ENCODE measurements around the gene MSH3. TPM values are rescaled to one million over a fixed set of nuclear protein-coding genes. Genes with fewer than 3 reads are reported as not detected.

MSH3 gene
- total and polyA plus RNA-seq, 2 of the 8 experiments (the other 6 are each of a cell fraction or from before 2014, with no cell fraction given), result 3.6 to 22.6 TPM

DNA sequence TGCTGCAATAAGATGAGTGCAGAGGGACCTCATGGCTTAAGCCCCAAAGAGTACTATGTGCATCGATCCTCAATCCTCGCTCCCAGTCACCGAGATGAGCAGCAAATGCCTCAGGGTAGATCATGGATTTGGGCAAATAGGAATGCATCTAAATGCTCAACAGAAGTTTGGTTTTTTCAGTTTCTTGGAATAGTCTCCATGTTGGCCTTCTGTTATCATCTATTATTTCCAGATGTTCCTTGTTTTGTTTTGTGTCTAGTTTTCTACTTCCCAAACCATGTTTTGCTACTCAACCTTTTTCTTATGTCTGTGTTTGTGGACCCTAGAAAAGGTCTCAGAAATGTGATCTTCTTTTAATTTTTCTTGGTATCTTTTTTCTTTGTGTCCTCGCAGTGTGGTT is 262.2 kb downstream of the MSH3 start:
- CTCF ChIA-PET (ENCODE audit: partially characterized antibody), result interaction anchor here (0.6 kb wide), 1 partner anchor 289 kb away, joined by 3 read pairs; no protein-coding TSS in a partner anchor
- H4K8ac ChIP-seq (ENCODE audit: extremely low read depth, insufficient read depth, low read length), result no peak overlapping the region
- no peak overlapping the region for H3K14ac ChIP-seq (ENCODE audit: insufficient read length)
- no peak overlapping the region for H4K5ac ChIP-seq (ENCODE audit: insufficient read length, low read depth, low read length)
- H3K4ac ChIP-seq (replicated peaks; ENCODE audit: insufficient read length, low read depth, low read length), result no peak overlapping the region
- no peaks in the 10 kb centered on the region for H3K4me1 ChIP-seq (replicated peaks in 1 of 4; ENCODE audit: control insufficient read depth in 3 of 4, insufficient read depth in 4 of 4, low read length in 3 of 4)
- no peak overlapping the region for H3K9ac ChIP-seq (replicated peaks in 1 of 4; ENCODE audit: extremely low read depth in 1 of 4, low read depth in 3 of 4, low read length in 3 of 4)
- H3K27ac ChIP-seq (ENCODE audit: low read depth, low read length), result no peak overlapping the region
- H2BK120ac ChIP-seq (replicated peaks; ENCODE audit: low read depth, low read length), result no peak overlapping the region
- no peak overlapping the region for H2BK20ac ChIP-seq (ENCODE audit: low read length)
- no peaks in the 10 kb centered on the region for H3K23me2 ChIP-seq (ENCODE audit: low read depth, low read length)
- H3K56ac ChIP-seq (replicated peaks; ENCODE audit: insufficient read length, low read depth, low read length), result no peak overlapping the region
- H2AK5ac ChIP-seq (ENCODE audit: low read depth, low read length), result no peak overlapping the region
- no peak overlapping the region for H2AFZ ChIP-seq (ENCODE audit: low read length)
- no peak for TF ChIP-seq TBP (IDR thresholded peaks at IDR 0.05; ENCODE audit: low read depth, low read length)
- H2BK5ac ChIP-seq (ENCODE audit: low read depth, low read length), result no peak overlapping the region
- no peaks in the 10 kb centered on the region for H3K27me3 ChIP-seq (replicated peaks in 1 of 4; ENCODE audit: control insufficient read depth in 3 of 4, extremely low read depth in 1 of 4, insufficient read depth in 3 of 4, low read length in 3 of 4)
- WGBS, 2 experiments (ENCODE audit: extremely low coverage in 1 of 2, insufficient coverage in 1 of 2, insufficient read length in 1 of 2, insufficient replicate concordance in 2 of 2, low coverage in 1 of 2, low lambda C conversion rate in 2 of 2, missing lambda C conversion rate in 1 of 2), result 88% methylated on average over 4 of the region's 4 CpGs; no CpG with 5 or more reads in 1 of the 2 experiments
- H3K23ac ChIP-seq (ENCODE audit: insufficient read length), result no peak overlapping the region
- H3K9me3 ChIP-seq (ENCODE audit: insufficient read depth in 2 of 2, low read depth in 1 of 2, low read length in 1 of 2), result peaks cover 4 to 5% of the 10 kb centered on the region in 2 experiments; a peak in 1 of 4 replicates
- H4K91ac ChIP-seq (replicated peaks; ENCODE audit: insufficient read length, low read length), result no peak overlapping the region
- no peak overlapping the region for H2BK15ac ChIP-seq (ENCODE audit: low read length)
- no peaks in the 10 kb centered on the region for H3K79me1 ChIP-seq (ENCODE audit: low read depth, low read length)
- H2BK12ac ChIP-seq (ENCODE audit: low read depth, low read length), result no peak overlapping the region
- no peaks in the 10 kb centered on the region for H3K79me2 ChIP-seq (ENCODE audit: control insufficient read depth in 1 of 2, insufficient read depth in 2 of 2, low read length in 2 of 2)
- H4K20me1 ChIP-seq (replicated peaks in 1 of 2; ENCODE audit: control insufficient read depth in 1 of 2, insufficient read depth in 2 of 2, low read length in 2 of 2), result no peaks in the 10 kb centered on the region
- H3K4me2 ChIP-seq (ENCODE audit: insufficient read depth in 1 of 2, low read depth in 2 of 2, low read length in 2 of 2), result no peak overlapping the region
- no peak for FAIRE-seq
- no peaks in the 10 kb centered on the region for H3K36me3 ChIP-seq (ENCODE audit: control insufficient read depth in 2 of 4, insufficient read depth in 4 of 4, low read length in 3 of 4)
- DNase-seq (ENCODE audit: low read depth in 1 of 2, low spot score in 2 of 2), result no peak
- POLR2A ChIA-PET (ENCODE audit: partially characterized antibody), result no interaction called here
- H3K4me3 ChIP-seq (ENCODE audit: extremely low read depth in 1 of 4, insufficient read depth in 2 of 4, low read depth in 3 of 4, low read length in 4 of 4), result no peak overlapping the region
- no peak overlapping the region for H3K18ac ChIP-seq (ENCODE audit: extremely low read depth, low read length)

All from H1 (cell line).